Endothelial cell of umbilical vein (primary cell): ENCODE measurements around the gene VTI1A. TPM values are rescaled to one million over a fixed set of nuclear protein-coding genes. Genes with fewer than 3 reads are reported as not detected.

Experiments used
- BruUV-seq: library from RNA; stranded (reverse); fragments of 400-500 nt; replicated peaks from 2 replicates; lab custom pipeline; 2021; lab: Mats Ljungman, UMichigan
- CTCF ChIA-PET: fragments of 300-600, 350-600 bp; sonication (Branson Sonifier 250); formaldehyde crosslinking; loops from one replicate; lab custom pipeline; 2021; ENCODE audit warnings: antibody characterized with exemption, inconsistent platforms; lab: Charles Lee
- POLR2A ChIA-PET: fragments of 300-600, 350-600 bp; sonication (Branson Sonifier 250); formaldehyde crosslinking; loops from one replicate; lab custom pipeline; 2021; ENCODE audit warnings: antibody characterized with exemption, inconsistent platforms; lab: Charles Lee
- DNase-seq: peaks from one replicate; pipeline ENCODE4 v3.0.0-alpha.2; 2011; ENCODE audit warnings: low read depth, low spot score
- FAIRE-seq: peaks from 2 replicates; lab custom pipeline; 2011; peaks lifted over from hg19 to GRCh38; lab: Jason Lieb, UNC
- H2AFZ ChIP-seq: 2 replicates; pipeline ENCODE4 v1.6.0; 2012; ENCODE audit warnings: low read depth, low read length, control low read depth, inconsistent platforms
- H3K27ac ChIP-seq: 2 replicates; pipeline ENCODE4 v1.5.1; 2011; ENCODE audit warnings: low read depth, mild to moderate bottlenecking, control low read depth, low read length, moderate library complexity; ENCODE audit not compliant: insufficient read depth
- H3K27me3 ChIP-seq, 2 experiments: 2 replicates each; pipeline versions ENCODE4 v1.6.0 to v1.6.1; 2011; ENCODE audit warnings: low read length in 2 of 2, mixed read lengths in 1 of 2; ENCODE audit not compliant: control insufficient read depth in 2 of 2, insufficient read depth in 2 of 2
- H3K36me3 ChIP-seq, 2 experiments: 2 replicates in 1 of 2; 3 replicates in 1 of 2; pipeline ENCODE4 v1.5.1; 2011; ENCODE audit warnings: low read length in 2 of 2, mild to moderate bottlenecking in 1 of 2, moderate library complexity in 1 of 2; ENCODE audit not compliant: control insufficient read depth in 2 of 2, insufficient read depth in 2 of 2; ENCODE audit errors: extremely low read depth in 1 of 2
- H3K4me1 ChIP-seq: 3 replicates; pipeline ENCODE4 v1.5.1; 2011; ENCODE audit warnings: mild to moderate bottlenecking, low read length; ENCODE audit not compliant: control insufficient read depth, insufficient read depth; ENCODE audit errors: extremely low read depth
- H3K4me2 ChIP-seq: 2 replicates; pipeline ENCODE4 v1.6.1; 2011; ENCODE audit warnings: low read length, control low read depth, mixed read lengths; ENCODE audit not compliant: insufficient read depth
- H3K4me3 ChIP-seq, 3 experiments: fragments of 200-600 bp in 1 of 3; sonication (generic), shearing (Covaris generic) in 1 of 3; replicated peaks in 1 of 3; 2 replicates each; pipeline ENCODE4 v1.5.1; 2011 to 2016; ENCODE audit warnings: control low read depth in 3 of 3, low read length in 3 of 3, mild to moderate bottlenecking in 2 of 3, inconsistent platforms in 1 of 3, low read depth in 1 of 3, moderate library complexity in 1 of 3; ENCODE audit not compliant: insufficient read depth in 1 of 3
- H3K79me2 ChIP-seq: 2 replicates; pipeline ENCODE4 v1.6.0; 2012; ENCODE audit warnings: low read length, inconsistent platforms; ENCODE audit not compliant: control insufficient read depth, insufficient read depth
- H3K9ac ChIP-seq: replicated peaks from 2 replicates; pipeline ENCODE3; 2011; ENCODE audit warnings: low read length, control low read depth; ENCODE audit not compliant: insufficient read depth; ENCODE audit errors: extremely low read depth
- H3K9me1 ChIP-seq: replicated peaks from 3 replicates; pipeline ENCODE4 v1.6.0; 2011; ENCODE audit warnings: mild to moderate bottlenecking, low read length; ENCODE audit not compliant: control insufficient read depth, insufficient read depth; ENCODE audit errors: extremely low read depth
- H3K9me3 ChIP-seq: replicated peaks from 2 replicates; pipeline ENCODE4 v1.5.1; 2012; ENCODE audit warnings: low read length, inconsistent platforms; ENCODE audit not compliant: control insufficient read depth, insufficient read depth
- H4K20me1 ChIP-seq: replicated peaks from 2 replicates; pipeline ENCODE3; 2011; ENCODE audit warnings: mild to moderate bottlenecking, low read length; ENCODE audit not compliant: control insufficient read depth, insufficient read depth; ENCODE audit errors: extremely low read depth
- EZH2 ChIP-seq: IDR thresholded peaks from 2 replicates; pipeline ENCODE4 v1.6.1; 2012; ENCODE audit warnings: borderline replicate concordance, low read depth, mild to moderate bottlenecking, moderate library complexity, low read length, inconsistent platforms; ENCODE audit not compliant: severe bottlenecking
- FOS ChIP-seq: IDR thresholded peaks from 2 replicates; pipeline ENCODE4 v1.6.1; 2011; ENCODE audit warnings: mild to moderate bottlenecking, low read length, moderate library complexity, borderline replicate concordance; ENCODE audit not compliant: insufficient read depth
- GATA2 ChIP-seq: IDR thresholded peaks from 2 replicates; pipeline ENCODE4 v1.7.0; 2011; ENCODE audit warnings: low read depth, mild to moderate bottlenecking, moderate library complexity, mixed read lengths, low read length; ENCODE audit not compliant: insufficient read length, insufficient read depth
- JUN ChIP-seq: IDR thresholded peaks from 2 replicates; pipeline ENCODE4 v1.6.1; 2011; ENCODE audit warnings: borderline replicate concordance, low read depth; ENCODE audit not compliant: insufficient read length, insufficient read depth
- MAX ChIP-seq: IDR thresholded peaks from 2 replicates; pipeline ENCODE4 v1.6.1; 2011; ENCODE audit not compliant: insufficient read depth, insufficient read length
- MYC ChIP-seq: IDR thresholded peaks from one replicate; pipeline ENCODE4 v1.6.1; 2011; ENCODE audit warnings: mild to moderate bottlenecking, low read depth, low read length
- POLR2A ChIP-seq: IDR thresholded peaks from 2 replicates; pipeline ENCODE4 v1.6.1; 2012; ENCODE audit warnings: low read depth, mild to moderate bottlenecking, control low read depth, low read length
- POLR2AphosphoS5 ChIP-seq: IDR thresholded peaks from 2 replicates; pipeline ENCODE4 v1.6.1; 2012; ENCODE audit warnings: low read depth, mild to moderate bottlenecking, control low read depth, low read length, moderate library complexity; ENCODE audit not compliant: insufficient read depth
- dilution Hi-C: fragments of 300-500 bp; cut with MboI; formaldehyde crosslinking; loops from one replicate; pipeline ENCODE4 v1.15.0; 2019; ENCODE audit warnings: low sequenced_read_pairs; ENCODE audit not compliant: extremely low pct_ligation_motif_present
- intact Hi-C: fragments of 100-400 bp; cut with micrococcal nuclease; formaldehyde crosslinking; loops from one replicate; pipeline ENCODE4 v1.10.0; 2022
- polyA plus RNA-seq, 4 experiments: library from polyadenylated mRNA; depleted of rRNA in 3 of 4; stranded (reverse) in 3 of 4; unstranded in 1 of 4; fragments of >200 nt; gene quantifications; 2 replicates each; pipeline versions ENCODE4 v1.2.1 to v1.2.3, GENCODE V29; 2011 to 2012; ENCODE audit warnings: missing spikeins in 1 of 4
- total RNA-seq: library from RNA; stranded (reverse); gene quantifications from 2 replicates; pipeline ENCODE4 v1.2.3, GENCODE V29; 2021
- TF ChIP-seq, protein P1 (sequence below), 2 donors: IDR thresholded peaks; 1 replicate in 1 of 2; 2 replicates in 1 of 2; pipeline ENCODE4 v1.5.1; 2011; ENCODE audit warnings: low read length in 2 of 2, mild to moderate bottlenecking in 2 of 2, moderate library complexity in 2 of 2, control low read depth in 1 of 2, inconsistent platforms in 1 of 2, low read depth in 1 of 2; ENCODE audit not compliant: insufficient read depth in 1 of 2; ENCODE audit errors: extremely low read depth in 1 of 2

The VTI1A gene
- total and polyA plus RNA-seq, 2 donors (not counting 3 experiments of a cell fraction or from before 2014, with no cell fraction given), result 10.8 to 35.6 TPM

- Histone ChIP-seq H4K20me1 (no peaks in the 10 kb centered on the region), H3K9ac (no peak overlapping the region), H3K4me1 (no peaks in the 10 kb centered on the region), H3K4me3 (no peak overlapping the region), H3K79me2 (no peaks in the 10 kb centered on the region), H3K4me2 (no peak overlapping the region), H3K27me3 (no peaks in the 10 kb centered on the region), H3K9me3 (no peaks in the 10 kb centered on the region), H3K9me1 (no peaks in the 10 kb centered on the region), H2AFZ (no peak overlapping the region), H3K27ac (no peak overlapping the region), H3K36me3 (no peaks in the 10 kb centered on the region)
- DNase-seq (no peak), FAIRE-seq (no peak)
- POLR2A ChIA-PET, result no interaction called here
- dilution Hi-C loops, result no loop called here
- CTCF ChIA-PET, result no interaction called here
- TF ChIP-seq POLR2A, result no peak
- no peak for TF ChIP-seq POLR2AphosphoS5
- TF ChIP-seq JUN, result no peak
- no peak for TF ChIP-seq EZH2
- no peak for TF ChIP-seq GATA2
- TF ChIP-seq, protein P1, sequence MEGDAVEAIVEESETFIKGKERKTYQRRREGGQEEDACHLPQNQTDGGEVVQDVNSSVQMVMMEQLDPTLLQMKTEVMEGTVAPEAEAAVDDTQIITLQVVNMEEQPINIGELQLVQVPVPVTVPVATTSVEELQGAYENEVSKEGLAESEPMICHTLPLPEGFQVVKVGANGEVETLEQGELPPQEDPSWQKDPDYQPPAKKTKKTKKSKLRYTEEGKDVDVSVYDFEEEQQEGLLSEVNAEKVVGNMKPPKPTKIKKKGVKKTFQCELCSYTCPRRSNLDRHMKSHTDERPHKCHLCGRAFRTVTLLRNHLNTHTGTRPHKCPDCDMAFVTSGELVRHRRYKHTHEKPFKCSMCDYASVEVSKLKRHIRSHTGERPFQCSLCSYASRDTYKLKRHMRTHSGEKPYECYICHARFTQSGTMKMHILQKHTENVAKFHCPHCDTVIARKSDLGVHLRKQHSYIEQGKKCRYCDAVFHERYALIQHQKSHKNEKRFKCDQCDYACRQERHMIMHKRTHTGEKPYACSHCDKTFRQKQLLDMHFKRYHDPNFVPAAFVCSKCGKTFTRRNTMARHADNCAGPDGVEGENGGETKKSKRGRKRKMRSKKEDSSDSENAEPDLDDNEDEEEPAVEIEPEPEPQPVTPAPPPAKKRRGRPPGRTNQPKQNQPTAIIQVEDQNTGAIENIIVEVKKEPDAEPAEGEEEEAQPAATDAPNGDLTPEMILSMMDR (IDR thresholded peaks at IDR 0.05; ENCODE audit: extremely low read depth in 1 of 2, insufficient read depth in 1 of 2, low read depth in 1 of 2, low read length in 2 of 2), result no peak
- no peak for TF ChIP-seq FOS
- TF ChIP-seq MAX, result no peak
- no peak for TF ChIP-seq MYC
- intact Hi-C loops, result no loop called here
- no TSS peak for BruUV-seq
These were observed 391.9 kb downstream of the VTI1A start for GRCh38 chr10:112838784-112839481.
